ENCODE data around the gene ANKH. TPM values are rescaled to one million over a fixed set of nuclear protein-coding genes. Genes with fewer than 3 reads are reported as not detected.

The ANKH gene
- total RNA-seq, 2 donors from 2014 or later: 86.8 to 109 TPM

DNA sequence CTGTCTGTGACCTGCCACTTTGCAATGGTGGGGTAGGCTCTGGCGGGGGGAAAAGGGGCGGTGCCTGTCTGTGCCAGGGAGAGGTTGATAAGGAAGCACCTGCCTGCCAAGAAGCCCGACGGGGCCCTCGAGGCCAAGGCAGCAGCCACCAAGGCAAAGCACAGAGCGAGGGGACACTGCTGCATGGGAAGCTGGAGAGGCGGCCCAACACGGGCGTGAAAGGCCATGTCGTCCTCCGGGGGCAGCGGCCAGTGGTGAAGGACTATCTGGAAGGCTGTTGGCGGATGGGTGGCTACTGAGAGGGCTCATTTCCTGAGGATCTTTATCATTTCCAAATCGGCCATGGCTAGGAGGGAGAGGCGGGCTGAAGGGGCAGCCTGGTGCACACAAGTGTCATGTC lies 140.7 kb downstream of the ANKH start:
- Mint-ChIP-seq H3K4me1 (peaks cover 7% of the 10 kb centered on the region), H3K4me3 (no peak overlapping the region), H3K27ac (peak overlapping the region; percentile 45), H3K36me3 (ENCODE audit: low read depth) (peaks cover 2% of the 10 kb centered on the region), H3K27me3 (no peaks in the 10 kb centered on the region)
- DNase-seq (no peak), ATAC-seq (no peak)
- H3K9me3 ChIP-seq (ENCODE audit: control insufficient read depth, low read length, poor library complexity, severe bottlenecking): no peaks in the 10 kb centered on the region

DNA sequence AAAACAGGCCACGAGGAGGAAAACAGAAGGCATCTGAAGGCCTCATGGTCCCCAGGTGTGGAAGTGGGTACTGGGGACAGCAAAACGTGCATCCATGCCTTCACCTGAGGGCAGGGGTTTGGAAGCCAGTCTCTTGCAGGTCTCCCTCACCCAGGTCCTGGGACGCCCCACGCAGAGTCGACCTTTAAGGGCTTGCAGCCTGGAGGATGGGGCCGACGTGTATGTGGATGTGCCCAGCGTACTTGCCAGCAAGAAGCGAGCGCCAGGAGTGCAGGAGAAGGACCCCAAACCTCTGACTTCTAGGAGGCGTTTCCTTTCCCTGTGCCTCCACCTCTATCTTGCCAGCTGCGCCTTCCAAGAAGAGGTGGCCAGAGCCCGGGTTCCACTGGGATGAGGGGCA lies 141.1 kb downstream of the ANKH start:
- H3K27me3 Mint-ChIP-seq: no peaks in the 10 kb centered on the region
- H3K4me3 Mint-ChIP-seq: no peak overlapping the region
- DNase-seq (no peak), ATAC-seq (no peak)
- H3K9me3 ChIP-seq (ENCODE audit: control insufficient read depth, low read length, poor library complexity, severe bottlenecking): no peaks in the 10 kb centered on the region
- peak overlapping the region; percentile 45 for H3K27ac Mint-ChIP-seq
- H3K4me1 Mint-ChIP-seq: peaks cover 7% of the 10 kb centered on the region
- H3K36me3 Mint-ChIP-seq (ENCODE audit: low read depth): peaks cover 2% of the 10 kb centered on the region

DNA sequence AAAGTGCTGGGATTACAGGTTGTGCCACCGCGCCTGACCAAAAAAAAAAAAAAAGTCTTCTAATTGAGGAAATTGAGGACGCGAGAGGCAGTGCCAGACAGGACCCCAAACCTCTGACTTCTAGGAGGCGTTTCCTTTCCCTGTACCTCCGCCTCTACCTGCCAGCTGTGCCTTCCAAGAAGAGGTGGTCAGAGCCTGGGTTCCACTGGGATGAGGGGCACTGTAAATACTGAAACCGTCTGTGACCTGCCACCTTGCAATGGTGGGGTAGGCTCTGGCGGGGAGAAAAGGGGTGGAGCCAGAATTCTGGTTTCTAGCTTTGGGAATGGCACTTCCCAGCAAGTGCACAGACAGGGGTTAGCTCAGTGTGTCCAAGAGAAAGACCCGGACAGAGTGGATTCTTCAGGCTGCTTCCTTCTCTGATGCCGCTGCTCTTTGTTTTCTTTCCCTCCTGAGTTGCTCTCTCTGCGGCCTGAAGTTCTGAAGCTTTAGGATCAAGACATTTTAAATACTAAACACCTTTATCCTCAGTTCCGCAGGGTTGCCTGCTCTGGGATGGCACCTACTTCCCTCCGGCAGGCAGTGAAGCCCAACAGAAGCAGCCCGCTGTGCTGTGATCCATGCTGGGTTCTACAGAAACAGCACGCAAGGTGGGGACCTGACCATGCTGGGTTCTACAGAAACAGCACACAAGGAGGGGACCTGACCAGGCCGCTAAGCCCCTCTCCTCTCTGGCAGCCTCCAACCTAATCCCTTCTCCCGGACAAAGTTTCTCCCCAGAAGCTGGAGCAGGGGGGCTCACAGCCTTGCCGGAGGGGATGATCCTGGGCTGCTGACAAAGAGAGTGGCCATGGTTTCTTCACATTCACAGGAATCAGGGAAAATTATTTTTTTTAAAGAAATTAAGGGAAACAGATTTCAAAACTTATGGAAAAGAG lies 141.9 kb downstream of the ANKH start:
- Mint-ChIP-seq H3K27me3 (no peaks in the 10 kb centered on the region), H3K36me3 (ENCODE audit: low read depth) (peaks cover 2% of the 10 kb centered on the region), H3K4me3 (no peak overlapping the region), H3K4me1 (peaks cover 7% of the 10 kb centered on the region), H3K27ac (no peak overlapping the region)
- no peak for DNase-seq
- no peak for ATAC-seq
- H3K9me3 ChIP-seq (ENCODE audit: control insufficient read depth, low read length, poor library complexity, severe bottlenecking): no peaks in the 10 kb centered on the region

DNA sequence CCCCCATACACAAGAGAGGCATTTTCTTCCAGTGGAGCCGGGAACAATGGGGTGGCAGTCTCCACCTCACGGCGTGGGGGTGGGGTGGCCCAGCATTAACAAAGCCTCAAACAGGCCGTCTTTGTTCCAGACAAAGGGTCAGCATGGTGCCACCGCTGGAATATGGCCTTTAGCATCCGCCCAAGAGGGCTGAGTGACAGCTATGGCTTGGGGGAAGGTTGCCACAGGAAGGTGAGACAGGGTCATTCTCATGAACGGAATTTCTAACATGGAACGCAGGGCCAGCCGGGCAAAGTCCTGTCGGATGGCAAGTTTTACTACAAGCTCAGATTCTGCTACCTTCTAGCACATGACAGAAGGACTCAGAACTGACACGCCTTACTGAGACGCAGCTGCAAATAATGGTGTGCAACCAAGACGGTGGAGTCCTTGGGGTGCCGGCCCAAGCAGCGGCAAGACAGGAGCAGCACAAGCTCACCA lies 143.1 kb downstream of the ANKH start:
- Mint-ChIP-seq H3K4me3 (no peak overlapping the region), H3K36me3 (ENCODE audit: low read depth) (peaks cover 2% of the 10 kb centered on the region), H3K27me3 (no peaks in the 10 kb centered on the region), H3K4me1 (peaks cover 7% of the 10 kb centered on the region), H3K27ac (no peak overlapping the region)
- DNase-seq (no peak), ATAC-seq (no peak)
- no peaks in the 10 kb centered on the region for H3K9me3 ChIP-seq (ENCODE audit: control insufficient read depth, low read length, poor library complexity, severe bottlenecking)

DNA sequence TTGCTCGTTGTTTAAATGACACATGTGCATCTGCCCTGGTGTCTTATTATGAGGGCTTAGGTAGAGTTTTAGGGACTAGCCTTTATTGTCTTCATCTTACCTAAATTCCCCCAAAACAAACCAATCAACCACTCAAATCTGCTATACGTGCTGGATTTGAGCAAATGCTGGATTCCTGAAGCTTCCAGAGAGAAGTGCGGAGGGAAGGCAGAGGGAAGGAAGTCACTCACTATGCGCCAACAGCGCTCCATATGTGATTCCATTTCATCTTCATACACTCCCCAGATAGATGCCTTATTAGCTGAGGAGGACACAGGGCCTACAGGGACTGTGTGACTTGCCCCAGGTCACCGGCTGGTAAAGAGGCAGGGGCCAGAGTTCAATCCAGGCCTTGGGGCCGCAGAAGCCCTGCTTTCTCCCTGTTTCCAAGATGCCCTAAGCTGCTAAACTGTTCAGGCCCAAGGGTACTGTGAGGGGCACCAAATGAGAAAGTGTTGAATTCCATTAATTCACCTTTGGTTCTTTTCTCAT lies 143.6 kb downstream of the ANKH start:
- Mint-ChIP-seq H3K4me1 (peaks cover 7% of the 10 kb centered on the region), H3K27ac (peak overlapping the region; percentile 37), H3K27me3 (no peaks in the 10 kb centered on the region), H3K4me3 (no peak overlapping the region), H3K36me3 (ENCODE audit: low read depth) (peaks cover 2% of the 10 kb centered on the region)
- no peak for DNase-seq
- peak; percentile 12 for ATAC-seq
- H3K9me3 ChIP-seq (ENCODE audit: control insufficient read depth, low read length, poor library complexity, severe bottlenecking): no peaks in the 10 kb centered on the region

DNA sequence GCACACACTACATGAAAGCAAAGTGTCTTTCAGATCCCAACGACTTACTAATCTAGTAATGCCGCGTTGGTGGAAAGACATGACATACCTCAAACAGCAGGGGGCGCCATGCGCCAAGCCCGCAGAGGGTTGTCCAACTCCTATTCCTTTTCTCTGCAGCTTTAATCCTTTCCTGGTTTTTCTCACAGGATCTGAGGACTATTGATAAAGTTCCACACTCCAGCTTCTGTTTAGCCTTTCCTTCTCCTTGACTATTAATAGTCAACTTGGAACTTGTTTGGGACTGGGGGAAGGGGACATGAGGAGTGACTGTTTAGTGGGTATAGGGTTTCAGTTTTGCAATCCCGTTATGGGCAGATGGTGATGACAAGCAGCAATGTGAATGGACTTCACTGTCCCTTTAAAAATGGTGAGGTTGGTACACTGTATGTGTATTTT lies 144.1 kb downstream of the ANKH start:
- ATAC-seq: peak; percentile 78

DNA sequence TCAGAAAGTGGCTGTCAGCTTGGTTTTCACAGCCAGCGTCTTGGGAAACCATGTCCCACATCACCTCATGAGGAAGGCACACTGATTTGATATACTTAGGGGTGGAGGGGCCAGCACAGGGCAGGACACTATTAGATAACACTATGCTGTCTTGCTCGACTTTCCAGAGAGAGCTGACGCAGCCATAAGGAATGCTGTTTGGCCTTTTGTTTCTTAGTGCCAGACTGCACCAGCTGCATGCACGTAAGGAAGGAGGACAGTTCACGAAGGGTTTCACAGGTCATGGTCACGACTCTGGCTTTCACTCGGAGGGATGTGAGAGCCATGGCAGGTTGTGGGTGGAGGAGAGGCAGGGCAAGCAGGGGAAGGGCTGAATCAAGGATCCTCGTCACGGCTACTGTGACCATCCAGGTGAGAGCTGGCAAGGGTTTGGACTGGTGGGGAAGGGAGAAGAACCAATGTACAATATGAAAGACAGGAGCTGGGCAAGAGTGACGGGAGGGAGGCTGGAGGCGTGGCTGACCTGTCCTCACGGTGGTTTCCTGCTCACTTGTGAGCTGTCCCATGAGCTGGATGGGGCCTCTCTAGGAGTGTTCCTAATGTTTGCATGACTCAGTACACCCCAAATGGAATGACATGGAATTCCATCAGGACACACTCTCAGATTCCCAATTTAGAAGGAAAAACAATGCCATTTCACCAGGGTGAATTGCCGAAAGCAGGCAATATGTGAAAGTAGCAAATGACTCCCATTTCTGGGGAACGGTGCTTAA lies 145.3 kb downstream of the ANKH start:
- peaks cover 11% of the 10 kb centered on the region for H3K4me1 Mint-ChIP-seq
- H3K27me3 Mint-ChIP-seq: no peaks in the 10 kb centered on the region
- peaks cover 2% of the 10 kb centered on the region for H3K36me3 Mint-ChIP-seq (ENCODE audit: low read depth)
- no peak overlapping the region for H3K4me3 Mint-ChIP-seq
- no peak for DNase-seq
- no peak for ATAC-seq
- no peaks in the 10 kb centered on the region for H3K9me3 ChIP-seq (ENCODE audit: control insufficient read depth, low read length, poor library complexity, severe bottlenecking)
- peak overlapping the region; percentile 27 for H3K27ac Mint-ChIP-seq

More for the DNA sequence above, 144.1 kb downstream of the ANKH start:
- DNase-seq: peak; percentile 54 to 70 (median 69)
- no peaks in the 10 kb centered on the region for H3K9me3 ChIP-seq (ENCODE audit: control insufficient read depth, low read length, poor library complexity, severe bottlenecking)
- H3K4me3 Mint-ChIP-seq: no peak overlapping the region
- H3K27ac Mint-ChIP-seq: peak overlapping the region; percentile 37
- peaks cover 2% of the 10 kb centered on the region for H3K36me3 Mint-ChIP-seq (ENCODE audit: low read depth)
- H3K27me3 Mint-ChIP-seq: no peaks in the 10 kb centered on the region
- peaks cover 9% of the 10 kb centered on the region for H3K4me1 Mint-ChIP-seq

DNA sequence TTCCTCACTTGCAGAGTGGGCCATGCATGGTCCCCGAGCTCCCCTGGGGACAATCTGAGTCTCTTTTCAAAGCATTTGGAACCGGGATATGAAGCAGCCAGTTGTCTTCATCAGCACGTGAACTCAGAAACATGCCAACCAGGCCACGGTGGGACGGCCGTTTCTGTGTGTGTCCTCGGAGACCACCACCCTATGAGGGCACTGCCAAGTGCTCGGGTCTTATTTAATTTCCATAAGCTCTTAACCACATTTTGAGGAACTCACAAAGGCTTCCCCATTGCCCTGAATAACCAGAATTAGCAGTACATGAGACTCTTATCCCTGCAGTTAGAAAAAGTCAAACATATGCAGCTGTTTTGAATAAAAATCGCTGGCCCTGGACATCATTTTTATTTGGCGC lies 146.9 kb downstream of the ANKH start:
- ATAC-seq: no peak
- H3K27ac Mint-ChIP-seq: peak overlapping the region; percentile 27
- no peak overlapping the region for H3K4me3 Mint-ChIP-seq
- peaks cover 2% of the 10 kb centered on the region for H3K36me3 Mint-ChIP-seq (ENCODE audit: low read depth)
- H3K27me3 Mint-ChIP-seq: no peaks in the 10 kb centered on the region
- H3K9me3 ChIP-seq (ENCODE audit: control insufficient read depth, low read length, poor library complexity, severe bottlenecking): no peaks in the 10 kb centered on the region
- DNase-seq: no peak
- peaks cover 22% of the 10 kb centered on the region for H3K4me1 Mint-ChIP-seq

DNA sequence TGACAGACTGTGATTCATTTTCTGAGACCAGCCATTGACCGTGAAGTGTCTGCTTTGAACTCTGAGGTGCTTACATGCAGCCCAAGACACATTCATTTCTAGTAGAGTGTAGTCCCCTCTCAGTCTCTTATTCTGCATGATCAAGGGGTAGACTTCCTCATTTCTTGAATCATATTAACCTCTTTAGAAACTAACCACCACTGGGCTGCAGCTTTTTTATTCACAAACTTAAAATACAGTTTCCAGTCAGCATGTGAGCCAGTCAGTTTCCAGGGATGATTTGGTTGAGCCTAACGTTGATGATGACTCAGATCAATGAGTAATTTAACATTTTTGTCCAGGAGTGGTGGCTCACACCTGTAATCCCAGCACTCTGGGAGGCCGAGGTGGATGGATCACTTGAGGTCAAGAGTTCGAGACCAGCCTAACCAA lies 147.9 kb downstream of the ANKH start:
- ATAC-seq (no peak), DNase-seq (no peak)
- no peaks in the 10 kb centered on the region for H3K27me3 Mint-ChIP-seq
- H3K27ac Mint-ChIP-seq: no peak overlapping the region
- H3K4me3 Mint-ChIP-seq: no peak overlapping the region
- H3K36me3 Mint-ChIP-seq (ENCODE audit: low read depth): peaks cover 2% of the 10 kb centered on the region
- H3K4me1 Mint-ChIP-seq: peaks cover 28% of the 10 kb centered on the region
- no peaks in the 10 kb centered on the region for H3K9me3 ChIP-seq (ENCODE audit: control insufficient read depth, low read length, poor library complexity, severe bottlenecking)

DNA sequence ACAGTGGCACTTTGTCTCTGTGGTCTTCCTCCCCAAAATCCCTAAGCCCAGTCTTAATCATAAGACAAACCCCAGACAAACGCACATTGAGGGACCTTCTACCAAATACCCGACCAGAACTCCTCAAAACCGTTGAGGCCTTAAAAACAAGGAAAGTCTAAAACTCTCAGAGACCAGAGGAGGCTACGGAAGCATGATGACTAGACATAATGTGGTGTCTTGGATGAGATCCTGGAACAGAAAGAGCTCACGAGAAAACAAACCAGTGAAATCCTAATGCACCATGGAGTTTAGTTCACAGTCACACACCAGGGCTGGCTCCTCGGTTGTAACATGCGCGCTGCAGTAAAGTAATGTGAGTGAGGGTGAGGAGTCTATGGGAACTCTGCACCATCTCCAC lies 148.7 kb downstream of the ANKH start:
- H3K4me1 Mint-ChIP-seq: peaks cover 28% of the 10 kb centered on the region
- no peaks in the 10 kb centered on the region for H3K27me3 Mint-ChIP-seq
- peak overlapping the region; percentile 9 for H3K4me3 Mint-ChIP-seq
- H3K36me3 Mint-ChIP-seq (ENCODE audit: low read depth): peaks cover 2% of the 10 kb centered on the region
- ATAC-seq: no peak
- DNase-seq: no peak
- H3K27ac Mint-ChIP-seq: peak overlapping the region; percentile 79
- H3K9me3 ChIP-seq (ENCODE audit: control insufficient read depth, low read length, poor library complexity, severe bottlenecking): no peaks in the 10 kb centered on the region

DNA sequence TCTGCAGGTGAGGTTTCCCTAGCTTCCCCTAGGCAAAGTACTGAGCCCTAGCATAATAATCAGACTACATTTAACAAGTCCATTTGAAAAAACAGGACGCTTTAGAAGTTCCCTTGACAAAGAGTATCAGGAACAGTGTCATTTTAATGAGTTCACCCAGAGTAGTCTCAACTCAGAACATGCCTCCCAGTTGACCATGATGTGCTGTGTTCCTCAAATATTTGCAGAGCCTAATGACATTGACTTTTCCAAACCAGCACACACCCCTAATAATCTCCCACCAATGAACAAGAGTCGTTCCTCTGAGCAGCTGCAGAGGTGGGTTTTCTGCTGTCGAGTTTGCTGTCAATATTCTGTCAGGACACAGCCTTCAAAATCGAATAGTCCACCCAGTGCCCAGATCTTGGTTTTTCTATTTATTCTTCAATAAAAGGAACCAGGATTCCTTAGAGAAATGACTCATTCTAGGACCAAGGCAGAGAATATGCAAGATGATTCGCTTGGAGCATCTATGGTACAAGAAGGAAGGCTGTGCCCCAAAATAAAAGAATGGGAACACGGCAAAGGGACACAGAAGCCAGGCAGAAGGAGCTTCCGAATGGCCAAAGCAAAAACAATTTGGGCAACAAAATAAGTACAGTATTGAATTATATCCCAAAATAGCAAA lies 149.5 kb downstream of the ANKH start:
- Mint-ChIP-seq H3K4me1 (peaks cover 28% of the 10 kb centered on the region), H3K27ac (no peak overlapping the region), H3K36me3 (ENCODE audit: low read depth) (peaks cover 4% of the 10 kb centered on the region), H3K4me3 (no peak overlapping the region), H3K27me3 (no peaks in the 10 kb centered on the region)
- no peaks in the 10 kb centered on the region for H3K9me3 ChIP-seq (ENCODE audit: control insufficient read depth, low read length, poor library complexity, severe bottlenecking)
- ATAC-seq (no peak), DNase-seq (no peak)

DNA sequence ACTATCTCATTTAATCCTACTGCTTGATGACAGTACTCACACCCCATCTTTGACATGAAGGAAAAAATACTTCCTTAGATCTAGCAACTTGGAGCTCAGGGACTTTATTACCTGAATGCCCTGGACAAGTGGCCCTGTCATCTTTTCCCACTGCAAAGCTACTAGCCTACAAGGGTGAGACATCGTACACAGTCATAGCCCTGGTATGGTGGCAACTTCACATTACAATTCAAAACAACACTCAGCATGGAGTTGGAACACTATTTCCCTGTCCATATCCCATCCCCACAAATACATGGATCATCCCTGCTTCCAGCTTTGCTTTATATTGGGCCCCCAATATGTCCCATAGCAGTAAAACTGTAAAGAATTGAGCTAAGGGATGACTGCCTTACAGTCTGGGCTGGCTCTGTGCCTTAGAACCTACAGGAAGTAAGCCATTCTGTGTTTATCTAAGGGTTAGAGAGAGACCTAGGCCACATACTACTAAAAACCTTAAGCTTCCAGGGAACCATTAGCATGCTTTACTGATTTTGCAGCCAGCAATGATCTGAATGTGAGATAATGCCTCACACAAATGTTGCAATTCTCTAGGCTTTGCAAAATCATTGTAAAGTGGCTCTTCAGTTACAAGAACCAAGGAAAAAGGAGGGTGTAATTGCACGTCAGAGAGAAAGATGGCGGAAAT lies 151.2 kb downstream of the ANKH start:
- Mint-ChIP-seq H3K27me3 (no peaks in the 10 kb centered on the region), H3K4me3 (no peak overlapping the region), H3K36me3 (ENCODE audit: low read depth) (peaks cover 3% of the 10 kb centered on the region), H3K27ac (no peak overlapping the region), H3K4me1 (peaks cover 24% of the 10 kb centered on the region)
- H3K9me3 ChIP-seq (ENCODE audit: control insufficient read depth, low read length, poor library complexity, severe bottlenecking): no peaks in the 10 kb centered on the region
- no peak for ATAC-seq
- DNase-seq: no peak

Measured in T-helper 17 cell (primary cell).